ENCODE measurements around the gene LRP5. TPM values are rescaled to one million over a fixed set of nuclear protein-coding genes. Genes with fewer than 3 reads are reported as not detected.
"Not testable (repeated sequence)": the region's sequence is repeated elsewhere in the genome, so short reads cannot be mapped to it uniquely, and the experiment has no call there.

LRP5 gene
- total and polyA plus RNA-seq, 2 experiments from 2014 or later = 26.9 to 51.1 TPM

- TF ChIP-seq ZNF462 (CRISPR knock-in tag; IDR thresholded peaks at IDR 0.05) = no peak
Observed at GRCh38 chr11:68282861-68283230, 29.5 kb upstream of the LRP5 start (continued).

DNA sequence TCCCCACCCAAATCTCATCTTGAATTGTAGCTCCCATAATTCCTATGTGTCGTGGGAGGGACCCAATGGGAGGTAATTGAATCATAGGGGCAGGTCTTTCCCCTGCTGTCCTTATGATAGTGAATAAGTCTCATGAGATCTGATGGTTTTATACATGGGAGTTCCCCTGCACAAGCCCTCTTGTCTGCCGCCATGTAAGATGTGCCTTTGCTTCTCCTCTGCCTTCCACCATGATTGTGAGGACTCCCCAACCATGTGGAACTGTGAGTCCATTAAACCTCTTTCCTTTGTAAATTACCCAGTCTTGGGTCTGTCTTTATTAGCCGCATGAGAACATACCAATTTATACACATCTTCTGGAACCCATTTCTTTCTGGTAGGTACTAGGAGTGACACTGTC, 27.8 kb upstream of the LRP5 start:
- H3K27me3 Mint-ChIP-seq (ENCODE audit: insufficient read depth, low read depth, poor library complexity); H3K4me3 Mint-ChIP-seq; H3K36me3 Mint-ChIP-seq (ENCODE audit: low read depth); H3K4me1 ChIP-seq (ENCODE audit: insufficient read depth); DNase-seq (ENCODE audit: low spot score); H3K36me3 ChIP-seq (ENCODE audit: insufficient read depth); H3K9me3 Mint-ChIP-seq; H3K4me1 Mint-ChIP-seq; H3K79me2 ChIP-seq (replicated peaks; ENCODE audit: insufficient read depth); ATAC-seq; H3K27ac ChIP-seq (ENCODE audit: low read depth); H2AFZ ChIP-seq; H3F3A ChIP-seq (replicated peaks; ENCODE audit: low read depth); H3K4me3 ChIP-seq; H3K27me3 ChIP-seq (ENCODE audit: insufficient read depth); H3K9me2 ChIP-seq (ENCODE audit: insufficient read depth); H3K4me2 ChIP-seq; H4K20me1 ChIP-seq (replicated peaks; ENCODE audit: insufficient read depth); H3K27ac Mint-ChIP-seq: not testable (repeated sequence)

DNA sequence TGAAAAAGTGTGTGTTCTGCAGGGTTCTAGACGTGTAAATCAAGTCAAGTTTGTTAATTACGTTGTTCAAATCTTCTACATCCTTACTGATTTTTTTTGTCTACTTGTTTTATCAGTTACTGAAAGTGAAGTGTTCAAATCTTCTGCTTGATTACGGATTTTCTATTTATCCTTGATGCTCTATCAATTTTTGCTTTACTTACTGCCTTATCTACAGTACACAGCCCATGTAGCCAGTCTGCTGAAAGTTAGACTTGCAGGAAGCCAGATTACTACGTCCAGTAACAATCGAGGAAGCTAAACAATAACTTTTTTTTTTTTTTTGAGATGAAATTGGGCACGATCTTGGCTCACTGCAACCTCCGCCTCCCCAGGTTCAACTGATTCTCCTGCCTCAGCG, 25.0 kb upstream of the LRP5 start:
- H2AFZ ChIP-seq = no peak overlapping the region
- no peak for DNase-seq (ENCODE audit: low spot score)
- H3K27me3 ChIP-seq (ENCODE audit: insufficient read depth) = no peaks in the 10 kb centered on the region
- Mint-ChIP-seq H3K4me3 (no peak overlapping the region), H3K9me3 (peaks cover 16% of the 10 kb centered on the region), H3K27me3 (ENCODE audit: insufficient read depth, low read depth, poor library complexity) (peaks cover 4% of the 10 kb centered on the region), H3K36me3 (ENCODE audit: low read depth) (peaks cover 5% of the 10 kb centered on the region; the same call in 1 of the 3 replicates), H3K4me1 (no peaks in the 10 kb centered on the region), H3K27ac (no peak overlapping the region)
- TF ChIP-seq STAT1 (IDR thresholded peaks at IDR 0.05; ENCODE audit: unreplicated experiment) = no peak
- no peak for TF ChIP-seq CREB1 (CRISPR knock-in tag; IDR thresholded peaks at IDR 0.05; ENCODE audit: low read depth)
- no peak for TF ChIP-seq JUNB (IDR thresholded peaks at IDR 0.05; ENCODE audit: unreplicated experiment)
- H4K20me1 ChIP-seq (replicated peaks; ENCODE audit: insufficient read depth) = no peaks in the 10 kb centered on the region
- no peaks in the 10 kb centered on the region for H3F3A ChIP-seq (replicated peaks; ENCODE audit: low read depth)
- no peaks in the 10 kb centered on the region for H3K36me3 ChIP-seq (ENCODE audit: insufficient read depth)
- H3K4me1 ChIP-seq (ENCODE audit: insufficient read depth) = no peaks in the 10 kb centered on the region
- no peak overlapping the region for H3K27ac ChIP-seq (ENCODE audit: low read depth)
- ATAC-seq = no peak
- H3K4me3 ChIP-seq = no peak overlapping the region
- H3K9me2 ChIP-seq (ENCODE audit: insufficient read depth) = no peaks in the 10 kb centered on the region
- no peaks in the 10 kb centered on the region for H3K79me2 ChIP-seq (replicated peaks; ENCODE audit: insufficient read depth)
- H3K4me2 ChIP-seq = no peak overlapping the region
